Fibroblast of skin of abdomen (primary cell): ENCODE data around the gene SOX6.
"Not testable (repeated sequence)": the region's sequence is repeated elsewhere in the genome, so short reads cannot be mapped to it uniquely, and the experiment has no call there.

Source experiments
- DNase-seq: peaks from one replicate; pipeline ENCODE4 v3.0.0-alpha.2; 2013

The SOX6 gene

GRCh38 chr11:15923183-15923582 lies 433.2 kb downstream of the SOX6 start:
- no peak for DNase-seq

GRCh38 chr11:15922745-15923144 lies 433.6 kb downstream of the SOX6 start:
- DNase-seq, result not testable (repeated sequence)

- peak; percentile 18 for DNase-seq
Measured at GRCh38 chr11:15920856-15921629, 435.3 kb downstream of the SOX6 start.

GRCh38 chr11:15918674-15919073 lies 437.7 kb downstream of the SOX6 start:
- DNase-seq, result no peak

- no peak for DNase-seq
Measured at GRCh38 chr11:15918212-15918611, 438.1 kb downstream of the SOX6 start.
